Heart right ventricle (tissue), 16 donors: ENCODE data around the gene C3orf20. TPM values are rescaled to one million over a fixed set of nuclear protein-coding genes. Genes with fewer than 3 reads are reported as not detected.

ENCODE experiments used
- ATAC-seq, 8 donors: fragments of 200-7000 bp; cut with Tn5 transposase; one replicate each; pipeline ENCODE4 v1.9.1; 2020; ENCODE audit warnings: mild to moderate bottlenecking in 8 of 8, moderate library complexity in 8 of 8, moderate number of reproducible peaks in 1 of 8
- DNase-seq, 2 donors: peaks; one replicate each; pipeline ENCODE4 v3.0.0-alpha.2; 2020
- H3K27ac ChIP-seq, 10 donors: fragments of 200-600 bp; sonication (generic) in 2 of 10; one replicate each; pipeline versions ENCODE4 v1.5.0 to v1.8.0; 2020 to 2022; ENCODE audit warnings: mild to moderate bottlenecking in 3 of 10
- H3K27me3 ChIP-seq, 7 donors: fragments of 200-600 bp; one replicate each; pipeline ENCODE4 v1.8.0; 2021 to 2022; ENCODE audit warnings: mild to moderate bottlenecking in 2 of 7
- H3K36me3 ChIP-seq, 9 donors: fragments of 200-600 bp; sonication (generic) in 1 of 9; one replicate each; pipeline versions ENCODE4 v1.5.0 to v1.8.0; 2020 to 2022; ENCODE audit warnings: mild to moderate bottlenecking in 2 of 9
- H3K4me1 ChIP-seq, 9 donors: fragments of 200-600 bp; sonication (generic) in 1 of 9; one replicate each; pipeline versions ENCODE4 v1.5.0 to v1.8.0; 2020 to 2022; ENCODE audit warnings: mild to moderate bottlenecking in 4 of 9
- H3K4me3 ChIP-seq, 10 donors: fragments of 200-600 bp; sonication (generic) in 2 of 10; one replicate each; pipeline versions ENCODE4 v1.5.0 to v1.8.0; 2020 to 2022; ENCODE audit warnings: mild to moderate bottlenecking in 7 of 10, moderate library complexity in 2 of 10
- H3K9me3 ChIP-seq, 11 donors: fragments of 200-600 bp in 10 of 11; sonication (generic) in 2 of 11; one replicate each; pipeline versions ENCODE4 v1.5.0 to v1.8.0; 2013 to 2022; ENCODE audit warnings: mild to moderate bottlenecking in 2 of 11, control low read depth in 1 of 11, moderate library complexity in 1 of 11
- CTCF ChIP-seq, 9 donors: fragments of 200-600 bp; sonication (generic) in 2 of 9; IDR thresholded peaks; one replicate each; pipeline versions ENCODE4 v1.5.0 to v1.8.0; 2021 to 2022; ENCODE audit warnings: antibody characterized with exemption in 9 of 9, mild to moderate bottlenecking in 5 of 9, moderate library complexity in 1 of 9
- WGBS, 2 donors: extraction: QIAGEN DNeasy Blood & Tissue Kit; methylation state at CpG; one replicate each; pipeline ENCODE4 v1.1.7; 2013; ENCODE audit warnings: inconsistent platforms in 1 of 2; 5-methylcytosine and 5-hydroxymethylcytosine counted together
- intact Hi-C, 10 donors: fragments of 100-400 bp; cut with DNase I; formaldehyde crosslinking; loops; one replicate each; pipeline versions ENCODE4 v1.11.1 to v1.14.2; 2022
- polyA plus RNA-seq, 2 donors: library from polyadenylated mRNA; stranded (reverse); fragments of 200-250 nt; gene quantifications; one replicate each; pipeline ENCODE4 v1.2.3, GENCODE V29; 2013
- total RNA-seq, 10 donors: library from RNA; stranded (reverse); fragmentation: NEBNext Ultra II Directional in 3 of 10; extraction: Animal tissue kit (Norgen Biotek cat#: 25700) in 3 of 10; gene quantifications; one replicate each; pipeline versions ENCODE4 v1.2.1 to v1.2.4, GENCODE V29; 2021 to 2023
- donor health status: Arrhythmogenic right ventricular cardiomyopathy.
- donor health status: ischemic (EF 13 %, LVEDD 7.1; RV severe dilation, severe dysfunction).
- donor health status: healthy with polysubstance abuse.
- donor health status: DM: no; HTN: yes; CAD: no.
- donor health status: DM: no; HTN: no; CAD: no.
- donor health status: ischemic (EF 25% LVEDD 6.9; RV normal size, moderate dysfunction).
- donor health status: ischemic (EF 25% LVEDD 5.7; RV mildly dilated, moderate dysfunction).
- donor health status: healthy.
- donor health status: DM: yes; HTN: yes; CAD: no.
- donor health status: Ischemic cardiomyopathy.
- donor health status: ischemic (EF 35%, LVEDD 5.7; RV mildly dilated, moderate dysfunction).
- donor health status: nonischemic (EF 11% LVEDD 7.7; RV severe dilation, severe dysfunction).
- donor health status: DM: yes; HTN: yes; CAD: no.
- donor health status: PGD.
- donor health status: ischemic (EF 29% LVEDD 5.4; RV normal size, mild dysfunction).
- donor health status: nonischemic (EF 23%, LVEDD 6.1; RV moderate dilation, normal function).

Gene C3orf20
- total and polyA plus RNA-seq, 12 donors = 0.10 to 0.36 (median 0.16) TPM; not detected in 7

GRCh38 chr3:14803101-14803980 is 128.4 kb downstream of the C3orf20 start:
- Histone ChIP-seq H3K36me3 (no peaks in the 10 kb centered on the region), H3K4me3 (no peak overlapping the region), H3K27me3 (peaks cover 0 to 10% (median 5%) of the 10 kb centered on the region in 7 donors), H3K4me1 (peaks cover 2 to 53% (median 41%) of the 10 kb centered on the region in 9 donors), H3K27ac (peak overlapping the region; percentile 52 to 85 (median 73)), H3K9me3 (no peaks in the 10 kb centered on the region)
- 49 to 58% methylated on average over 13 of the region's 13 CpGs for WGBS, 2 donors
- ATAC-seq (peak; percentile 42 to 75 (median 55)), DNase-seq (peak in 1 of 2 donors; percentile 51)
- intact Hi-C loops = loop anchor here in 2 of 10 donors (5.0 kb wide), 2 partner anchors 59 to 74 kb away; no protein-coding TSS in a partner anchor
- TF ChIP-seq CTCF (IDR thresholded peaks at IDR 0.05) = peak in 1 of 9 donors; percentile 14

GRCh38 chr3:14803981-14804834 is 129.3 kb downstream of the C3orf20 start:
- Histone ChIP-seq H3K27me3 (peaks cover 0 to 18% (median 5%) of the 10 kb centered on the region in 7 donors), H3K4me1 (peaks cover 2 to 53% (median 41%) of the 10 kb centered on the region in 9 donors), H3K36me3 (no peaks in the 10 kb centered on the region), H3K4me3 (peak overlapping the region in 1 of 10 donors; percentile 5), H3K27ac (peak overlapping the region; percentile 52 to 85 (median 73)), H3K9me3 (no peaks in the 10 kb centered on the region)
- peak; percentile 78 to 92 (median 88) for ATAC-seq
- DNase-seq = peak; percentile 52
- intact Hi-C loops = loop anchor here in 2 of 10 donors (5.0 kb wide), 2 partner anchors 58 to 73 kb away; no protein-coding TSS in a partner anchor
- peak in 1 of 9 donors; percentile 27 for TF ChIP-seq CTCF (IDR thresholded peaks at IDR 0.05)
- WGBS, 2 donors = 56 to 57% methylated on average over 12 of the region's 12 CpGs

GRCh38 chr3:14804835-14805780 is 130.2 kb downstream of the C3orf20 start:
- intact Hi-C loops = loop anchor here in 2 of 10 donors (5.0 kb wide), 2 partner anchors 57 to 72 kb away; no protein-coding TSS in a partner anchor
- Histone ChIP-seq H3K4me3 (peak overlapping the region in 1 of 10 donors; percentile 5), H3K4me1 (peaks cover 2 to 62% (median 48%) of the 10 kb centered on the region in 9 donors), H3K9me3 (no peaks in the 10 kb centered on the region), H3K27me3 (peaks cover 1 to 27% (median 14%) of the 10 kb centered on the region in 7 donors), H3K27ac (peak overlapping the region; percentile 52 to 85 (median 73)), H3K36me3 (no peaks in the 10 kb centered on the region)
- 71 to 72% methylated on average over 7 of the region's 7 CpGs for WGBS, 2 donors
- no peak for ATAC-seq
- no peak for TF ChIP-seq CTCF (IDR thresholded peaks at IDR 0.05)
- DNase-seq = no peak
